Measurements from ENCODE around the gene CERS6. TPM values are rescaled to one million over a fixed set of nuclear protein-coding genes. Genes with fewer than 3 reads are reported as not detected.
"Not testable (repeated sequence)": the region's sequence is repeated elsewhere in the genome, so short reads cannot be mapped to it uniquely, and the experiment has no call there.

The CERS6 gene
- total RNA-seq, 1 donor from 2014 or later: 30.8 TPM

- peaks cover 42% of the 10 kb centered on the region for H3K4me1 Mint-ChIP-seq (ENCODE audit: low read depth)
- no peak overlapping the region for H3K27ac Mint-ChIP-seq (ENCODE audit: unreplicated experiment)
- H3K36me3 Mint-ChIP-seq (ENCODE audit: low read depth): no peaks in the 10 kb centered on the region
- no peak for TF ChIP-seq CTCF (IDR thresholded peaks at IDR 0.05)
- DNase-seq (ENCODE audit: low spot score): no peak
- no peaks in the 10 kb centered on the region for H3K27me3 Mint-ChIP-seq (ENCODE audit: low read depth)
- no peak overlapping the region for H3K4me3 Mint-ChIP-seq (ENCODE audit: unreplicated experiment)
- peaks cover 9% of the 10 kb centered on the region for H3K9me3 Mint-ChIP-seq (ENCODE audit: low read depth)
Observed at GRCh38 chr2:168482952-168483831, 27.1 kb downstream of the CERS6 start.

GRCh38 chr2:168486477-168486876 lies 30.4 kb downstream of the CERS6 start:
- H3K27me3 Mint-ChIP-seq (ENCODE audit: low read depth): no peaks in the 10 kb centered on the region
- peaks cover 12% of the 10 kb centered on the region for H3K9me3 Mint-ChIP-seq (ENCODE audit: low read depth)
- H3K27ac Mint-ChIP-seq (ENCODE audit: unreplicated experiment): no peak overlapping the region
- peaks cover 61% of the 10 kb centered on the region for H3K4me1 Mint-ChIP-seq (ENCODE audit: low read depth)
- no peak for DNase-seq (ENCODE audit: low spot score)
- H3K4me3 Mint-ChIP-seq (ENCODE audit: unreplicated experiment): no peak overlapping the region
- no peaks in the 10 kb centered on the region for H3K36me3 Mint-ChIP-seq (ENCODE audit: low read depth)
- no peak for TF ChIP-seq CTCF (IDR thresholded peaks at IDR 0.05)

- Mint-ChIP-seq H3K27me3 (ENCODE audit: low read depth) (no peaks in the 10 kb centered on the region), H3K4me1 (ENCODE audit: low read depth) (peaks cover 33% of the 10 kb centered on the region), H3K9me3 (ENCODE audit: low read depth) (peaks cover 12% of the 10 kb centered on the region), H3K4me3 (ENCODE audit: unreplicated experiment) (peak overlapping the region; percentile 8), H3K36me3 (ENCODE audit: low read depth) (no peaks in the 10 kb centered on the region), H3K27ac (ENCODE audit: unreplicated experiment) (peak overlapping the region; percentile 73)
- no peak for TF ChIP-seq CTCF (IDR thresholded peaks at IDR 0.05)
- DNase-seq (ENCODE audit: low spot score): no peak
Observed at GRCh38 chr2:168490015-168490874, 34.2 kb downstream of the CERS6 start.

- no peak for TF ChIP-seq CTCF (IDR thresholded peaks at IDR 0.05)
- Mint-ChIP-seq H3K27ac (ENCODE audit: unreplicated experiment) (peak overlapping the region; percentile 73), H3K27me3 (ENCODE audit: low read depth) (no peaks in the 10 kb centered on the region), H3K4me3 (ENCODE audit: unreplicated experiment) (no peak overlapping the region), H3K36me3 (ENCODE audit: low read depth) (peaks cover 1% of the 10 kb centered on the region), H3K4me1 (ENCODE audit: low read depth) (peaks cover 37% of the 10 kb centered on the region), H3K9me3 (ENCODE audit: low read depth) (peaks cover 6% of the 10 kb centered on the region)
- DNase-seq (ENCODE audit: low spot score): no peak
Observed at GRCh38 chr2:168490946-168491605, 35.0 kb downstream of the CERS6 start.

GRCh38 chr2:168491728-168492127 lies 35.7 kb downstream of the CERS6 start:
- peaks cover 34% of the 10 kb centered on the region for H3K4me1 Mint-ChIP-seq (ENCODE audit: low read depth)
- not testable (repeated sequence) for DNase-seq (ENCODE audit: low spot score); H3K27me3 Mint-ChIP-seq (ENCODE audit: low read depth); H3K4me3 Mint-ChIP-seq (ENCODE audit: unreplicated experiment); H3K36me3 Mint-ChIP-seq (ENCODE audit: low read depth); H3K9me3 Mint-ChIP-seq (ENCODE audit: low read depth); H3K27ac Mint-ChIP-seq (ENCODE audit: unreplicated experiment)

- H3K4me1 Mint-ChIP-seq (ENCODE audit: low read depth): peaks cover 34% of the 10 kb centered on the region
- H3K27ac Mint-ChIP-seq (ENCODE audit: unreplicated experiment); H3K4me3 Mint-ChIP-seq (ENCODE audit: unreplicated experiment): not testable (repeated sequence)
Observed at GRCh38 chr2:168493219-168493618, 37.1 kb downstream of the CERS6 start.

More at GRCh38 chr2:168493219-168493618, 37.1 kb downstream of the CERS6 start:
- H3K36me3 Mint-ChIP-seq (ENCODE audit: low read depth); H3K27me3 Mint-ChIP-seq (ENCODE audit: low read depth); DNase-seq (ENCODE audit: low spot score); H3K9me3 Mint-ChIP-seq (ENCODE audit: low read depth): not testable (repeated sequence)
